Keratinocyte (primary cell): Measurements from ENCODE around the gene REPS2. TPM values are rescaled to one million over a fixed set of nuclear protein-coding genes. Genes with fewer than 3 reads are reported as not detected.

ENCODE experiments used
- DNase-seq: peaks from one replicate; pipeline ENCODE4 v3.0.0-alpha.2; 2011; ENCODE audit warnings: low read depth, missing footprints, low spot score
- FAIRE-seq: peaks from 2 replicates; lab custom pipeline; 2011; peaks lifted over from hg19 to GRCh38; lab: Jason Lieb, UNC
- H2AFZ ChIP-seq: 2 replicates; pipeline ENCODE4 v1.6.0; 2012; ENCODE audit warnings: low read length, control low read depth, inconsistent platforms; ENCODE audit not compliant: control insufficient read depth
- H3K27ac ChIP-seq: 2 replicates; pipeline ENCODE4 v1.5.1; 2011; ENCODE audit warnings: low read length; ENCODE audit not compliant: control insufficient read depth, insufficient read depth
- H3K27me3 ChIP-seq: 3 replicates; pipeline ENCODE4 v1.6.0; 2011; ENCODE audit warnings: low read length; ENCODE audit not compliant: control insufficient read depth, insufficient read depth; ENCODE audit errors: extremely low read depth
- H3K36me3 ChIP-seq, 2 experiments: 2 replicates in 1 of 2; 3 replicates in 1 of 2; pipeline ENCODE4 v1.5.1; 2011; ENCODE audit warnings: low read length in 2 of 2, mild to moderate bottlenecking in 1 of 2; ENCODE audit not compliant: control insufficient read depth in 2 of 2, insufficient read depth in 2 of 2; ENCODE audit errors: extremely low read depth in 1 of 2
- H3K4me1 ChIP-seq: 3 replicates; pipeline ENCODE4 v1.5.1; 2011; ENCODE audit warnings: low read length; ENCODE audit not compliant: control insufficient read depth, insufficient read depth; ENCODE audit errors: extremely low read depth
- H3K4me2 ChIP-seq: 3 replicates; pipeline ENCODE4 v1.6.0; 2011; ENCODE audit warnings: low read depth, low read length; ENCODE audit not compliant: control insufficient read depth, insufficient read depth; ENCODE audit errors: extremely low read depth
- H3K4me3 ChIP-seq, 3 experiments: fragments of 200-600 bp in 1 of 3; sonication (generic) in 1 of 3; 2 replicates in 2 of 3; 3 replicates in 1 of 3; pipeline ENCODE4 v1.5.1; 2011 to 2016; ENCODE audit warnings: low read length in 3 of 3, mild to moderate bottlenecking in 3 of 3, control low read depth in 2 of 3, inconsistent platforms in 1 of 3, low read depth in 1 of 3, mixed read lengths in 1 of 3, mixed run types in 1 of 3, moderate library complexity in 1 of 3; ENCODE audit not compliant: control insufficient read depth in 2 of 3, insufficient read depth in 2 of 3; ENCODE audit errors: extremely low read depth in 1 of 3
- H3K79me2 ChIP-seq: 2 replicates; pipeline ENCODE4 v1.6.0; 2012; ENCODE audit warnings: low read length; ENCODE audit not compliant: control insufficient read depth, insufficient read depth
- H3K9ac ChIP-seq: 3 replicates; pipeline ENCODE4 v1.6.0; 2011; ENCODE audit warnings: low read length; ENCODE audit not compliant: control insufficient read depth, insufficient read depth; ENCODE audit errors: extremely low read depth
- H3K9me1 ChIP-seq: 3 replicates; pipeline ENCODE4 v1.6.0; 2011; ENCODE audit warnings: low read length; ENCODE audit not compliant: control insufficient read depth, insufficient read depth; ENCODE audit errors: extremely low read depth
- H3K9me3 ChIP-seq: 2 replicates; pipeline ENCODE4 v1.5.1; 2012; ENCODE audit warnings: low read depth, low read length; ENCODE audit not compliant: control insufficient read depth
- H4K20me1 ChIP-seq: 3 replicates; pipeline ENCODE4 v1.6.0; 2011; ENCODE audit warnings: low read length; ENCODE audit not compliant: control insufficient read depth, insufficient read depth; ENCODE audit errors: extremely low read depth
- EZH2 ChIP-seq: IDR thresholded peaks from one replicate; pipeline ENCODE4 v1.6.1; 2012; ENCODE audit warnings: inconsistent platforms, mild to moderate bottlenecking, low read length, moderate library complexity
- dilution Hi-C: fragments of 300-500 bp; cut with MboI; formaldehyde crosslinking; loops from one replicate; pipeline ENCODE4 v1.7.0; 2020; ENCODE audit warnings: low sequenced_read_pairs; ENCODE audit not compliant: extremely low pct_ligation_motif_present
- polyA plus RNA-seq, 5 experiments: library from polyadenylated mRNA; depleted of rRNA in 3 of 5; stranded (reverse) in 3 of 5; stranded (forward) in 1 of 5; unstranded in 1 of 5; fragments of >200 nt; gene quantifications; 1 replicate in 1 of 5; 2 replicates in 3 of 5; 3 replicates in 1 of 5; pipeline versions ENCODE4 v1.2.1 to v1.2.3, GENCODE V29; 2011 to 2012; ENCODE audit warnings: missing spikeins in 2 of 5, low read depth in 1 of 5, low replicate concordance in 1 of 5
- TF ChIP-seq, protein P1 (sequence below), 3 experiments: IDR thresholded peaks in 1 of 3; conservative IDR thresholded peaks in 1 of 3; optimal IDR thresholded peaks in 1 of 3; 2 replicates in 2 of 3; 3 replicates in 1 of 3; pipeline versions ENCODE3 to v1.5.1; 2011; ENCODE audit warnings: low read length in 3 of 3, mild to moderate bottlenecking in 3 of 3, moderate library complexity in 2 of 3, control low read depth in 1 of 3, inconsistent platforms in 1 of 3; ENCODE audit not compliant: insufficient read depth in 2 of 3; ENCODE audit errors: extremely low read depth in 1 of 3

REPS2 gene
- polyA plus RNA-seq, 1 donor (not counting 4 experiments of a cell fraction or from before 2014, with no cell fraction given) = 2.4 TPM

DNA sequence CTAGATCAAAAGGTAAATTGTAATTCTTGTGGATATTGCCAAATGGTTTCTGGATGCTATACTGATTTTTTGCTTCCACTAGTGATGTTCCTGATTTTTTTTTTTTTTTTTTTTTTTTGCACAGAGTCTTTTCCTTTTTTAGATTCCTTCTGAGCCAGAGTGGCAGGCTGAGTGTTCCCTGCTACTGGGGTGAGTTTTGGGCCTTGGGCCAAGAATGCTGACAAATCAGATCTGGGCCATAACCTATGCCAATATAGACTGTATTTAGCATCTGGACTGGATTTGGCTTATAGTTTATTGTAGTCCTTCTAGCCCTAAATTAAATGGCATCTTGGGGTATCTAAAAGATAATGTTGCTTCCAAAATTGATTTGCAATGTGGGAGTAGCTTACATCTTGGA lies 52.8 kb downstream of the REPS2 start:
- dilution Hi-C loops = no loop called here
- H3K36me3 ChIP-seq = no peaks in the 10 kb centered on the region
- FAIRE-seq (no peak), DNase-seq (no peak)
- H3K79me2 ChIP-seq = no peaks in the 10 kb centered on the region
- H3K9me3 ChIP-seq = no peaks in the 10 kb centered on the region
- no peak overlapping the region for H3K4me2 ChIP-seq
- no peaks in the 10 kb centered on the region for H4K20me1 ChIP-seq
- H3K27ac ChIP-seq = no peak overlapping the region
- H3K9me1 ChIP-seq = no peaks in the 10 kb centered on the region
- H2AFZ ChIP-seq = no peak overlapping the region
- H3K4me1 ChIP-seq = no peaks in the 10 kb centered on the region
- no peak overlapping the region for H3K9ac ChIP-seq
- H3K4me3 ChIP-seq = no peak overlapping the region
- peaks cover 8% of the 10 kb centered on the region for H3K27me3 ChIP-seq
- TF ChIP-seq EZH2 = no peak

DNA sequence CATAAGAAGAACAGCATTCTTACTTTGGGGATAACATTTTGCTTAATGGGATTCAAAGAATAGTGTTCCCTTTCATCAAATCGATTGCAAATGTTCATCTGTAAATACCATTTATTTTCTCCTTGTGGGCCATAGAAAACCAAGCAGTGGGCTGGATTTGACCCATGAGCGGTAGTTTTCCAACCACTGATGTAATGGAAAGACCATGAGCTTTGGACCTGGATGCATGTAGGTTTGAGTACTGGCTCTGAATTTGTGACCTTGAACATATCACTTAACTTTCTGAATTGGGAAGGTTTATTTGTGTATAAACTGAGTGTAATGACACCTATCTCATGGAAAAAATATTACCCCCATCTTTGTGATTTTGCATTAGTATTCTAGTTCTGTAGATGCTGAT lies 54.3 kb downstream of the REPS2 start:
- H3K9ac ChIP-seq = no peak overlapping the region
- H3K4me1 ChIP-seq = no peaks in the 10 kb centered on the region
- H3K9me3 ChIP-seq = no peaks in the 10 kb centered on the region
- H3K4me3 ChIP-seq = no peak overlapping the region
- peaks cover 8% of the 10 kb centered on the region for H3K27me3 ChIP-seq
- FAIRE-seq (no peak), DNase-seq (no peak)
- H2AFZ ChIP-seq = no peak overlapping the region
- no peak overlapping the region for H3K27ac ChIP-seq
- H3K79me2 ChIP-seq = no peaks in the 10 kb centered on the region
- dilution Hi-C loops = no loop called here
- H3K4me2 ChIP-seq = no peak overlapping the region
- TF ChIP-seq, protein P1, sequence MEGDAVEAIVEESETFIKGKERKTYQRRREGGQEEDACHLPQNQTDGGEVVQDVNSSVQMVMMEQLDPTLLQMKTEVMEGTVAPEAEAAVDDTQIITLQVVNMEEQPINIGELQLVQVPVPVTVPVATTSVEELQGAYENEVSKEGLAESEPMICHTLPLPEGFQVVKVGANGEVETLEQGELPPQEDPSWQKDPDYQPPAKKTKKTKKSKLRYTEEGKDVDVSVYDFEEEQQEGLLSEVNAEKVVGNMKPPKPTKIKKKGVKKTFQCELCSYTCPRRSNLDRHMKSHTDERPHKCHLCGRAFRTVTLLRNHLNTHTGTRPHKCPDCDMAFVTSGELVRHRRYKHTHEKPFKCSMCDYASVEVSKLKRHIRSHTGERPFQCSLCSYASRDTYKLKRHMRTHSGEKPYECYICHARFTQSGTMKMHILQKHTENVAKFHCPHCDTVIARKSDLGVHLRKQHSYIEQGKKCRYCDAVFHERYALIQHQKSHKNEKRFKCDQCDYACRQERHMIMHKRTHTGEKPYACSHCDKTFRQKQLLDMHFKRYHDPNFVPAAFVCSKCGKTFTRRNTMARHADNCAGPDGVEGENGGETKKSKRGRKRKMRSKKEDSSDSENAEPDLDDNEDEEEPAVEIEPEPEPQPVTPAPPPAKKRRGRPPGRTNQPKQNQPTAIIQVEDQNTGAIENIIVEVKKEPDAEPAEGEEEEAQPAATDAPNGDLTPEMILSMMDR (optimal IDR thresholded peaks at IDR 0.05 in 1 of 3, IDR thresholded peaks at IDR 0.05 in 1 of 3, conservative IDR thresholded peaks at IDR 0.05 in 1 of 3; ENCODE audit: extremely low read depth in 1 of 3, insufficient read depth in 2 of 3, low read length in 3 of 3) = no peak
- TF ChIP-seq EZH2 = no peak
- no peaks in the 10 kb centered on the region for H3K36me3 ChIP-seq
- H3K9me1 ChIP-seq = no peaks in the 10 kb centered on the region
- H4K20me1 ChIP-seq = no peaks in the 10 kb centered on the region

DNA sequence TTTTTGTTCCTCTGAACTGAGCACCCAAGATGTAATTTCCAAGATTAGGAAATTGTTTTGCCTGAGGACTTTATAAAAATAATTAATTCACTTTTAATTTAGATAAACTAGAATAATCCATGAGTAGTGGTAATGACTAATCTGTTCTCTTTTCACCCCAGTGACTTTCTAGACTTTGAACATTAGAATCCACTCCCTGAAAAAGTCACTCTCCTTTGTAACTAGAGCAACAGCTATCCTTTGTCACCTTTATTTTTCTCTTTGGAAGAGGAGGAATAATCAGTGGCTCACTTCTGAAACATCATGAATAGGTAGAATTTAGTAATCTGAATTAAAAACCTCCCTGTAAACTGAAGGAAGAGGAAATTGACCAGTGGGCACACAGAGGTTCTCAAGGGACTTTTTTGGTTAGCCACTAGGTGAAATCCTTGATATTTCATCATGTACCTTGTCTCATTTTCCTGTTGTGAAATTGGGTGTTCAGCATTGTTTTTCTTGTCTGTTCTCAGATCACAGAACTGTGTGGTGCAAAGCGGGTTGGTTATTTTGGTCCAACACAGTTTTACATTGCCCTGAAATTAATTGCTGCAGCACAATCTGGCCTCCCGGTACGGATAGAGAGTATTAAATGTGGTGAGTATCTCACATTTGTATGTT lies 59.4 kb downstream of the REPS2 start:
- no peak for TF ChIP-seq EZH2
- TF ChIP-seq, protein P1 (optimal IDR thresholded peaks at IDR 0.05 in 1 of 3, IDR thresholded peaks at IDR 0.05 in 1 of 3, conservative IDR thresholded peaks at IDR 0.05 in 1 of 3; ENCODE audit: extremely low read depth in 1 of 3, insufficient read depth in 2 of 3, low read length in 3 of 3) = no peak
- no peak overlapping the region for H3K27ac ChIP-seq
- peaks cover 6% of the 10 kb centered on the region for H3K27me3 ChIP-seq
- no peak overlapping the region for H2AFZ ChIP-seq
- H3K79me2 ChIP-seq = no peaks in the 10 kb centered on the region
- no peak for DNase-seq
- FAIRE-seq = no peak
- dilution Hi-C loops = no loop called here
- no peak overlapping the region for H3K4me2 ChIP-seq
- no peak overlapping the region for H3K4me3 ChIP-seq
- H4K20me1 ChIP-seq = no peaks in the 10 kb centered on the region
- no peaks in the 10 kb centered on the region for H3K36me3 ChIP-seq
- H3K4me1 ChIP-seq = no peaks in the 10 kb centered on the region
- H3K9me1 ChIP-seq = no peaks in the 10 kb centered on the region
- H3K9ac ChIP-seq = no peak overlapping the region
- H3K9me3 ChIP-seq = no peaks in the 10 kb centered on the region
